GM21381 (cell line): ENCODE results near the gene PPP2R5B.

Source experiments
- ATAC-seq: cut with Tn5 transposase; IDR thresholded peaks from one replicate; pipeline ENCODE4 v1.9.1; 2021; ENCODE audit warnings: mild to moderate bottlenecking, moderate library complexity; ENCODE audit not compliant: unreplicated experiment

Gene PPP2R5B

GRCh38 chr11:64923944-64924909 is at the start of gene PPP2R5B:
Gene PPP2R5B (plus strand): TSS chr11:64924689. CDS start chr11:64925735, 1,046 bp downstream.
- ATAC-seq = peak; percentile 84

- ATAC-seq = no peak
Measured at GRCh38 chr11:64875369-64876228, 48.9 kb upstream of the PPP2R5B start.

- ATAC-seq = no peak
Measured at GRCh38 chr11:64876229-64876750, 48.2 kb upstream of the PPP2R5B start.

GRCh38 chr11:64876835-64877341 is 47.6 kb upstream of the PPP2R5B start:
- no peak for ATAC-seq

GRCh38 chr11:64877390-64878222 is 46.9 kb upstream of the PPP2R5B start:
- no peak for ATAC-seq

GRCh38 chr11:64878223-64878493 is 46.3 kb upstream of the PPP2R5B start:
- ATAC-seq = no peak

GRCh38 chr11:64878494-64879243 is 45.8 kb upstream of the PPP2R5B start, which contains the start of gene EHD1:
Gene EHD1 (minus strand): TSS chr11:64878621. CDS start chr11:64878464, 157 bp downstream.
- peak; percentile 70 for ATAC-seq

- no peak for ATAC-seq
Measured at GRCh38 chr11:64879244-64879900, 45.1 kb upstream of the PPP2R5B start.

- ATAC-seq = no peak
Measured at GRCh38 chr11:64880240-64881001, 44.1 kb upstream of the PPP2R5B start.

GRCh38 chr11:64881476-64881875 is 43.0 kb upstream of the PPP2R5B start:
- ATAC-seq = no peak

GRCh38 chr11:64882243-64882642 is 42.2 kb upstream of the PPP2R5B start:
- no peak for ATAC-seq

GRCh38 chr11:64883575-64883974 is 40.9 kb upstream of the PPP2R5B start:
- no peak for ATAC-seq

GRCh38 chr11:64884019-64884418 is 40.5 kb upstream of the PPP2R5B start:
- no peak for ATAC-seq

GRCh38 chr11:64885367-64886286 is 38.9 kb upstream of the PPP2R5B start:
- no peak for ATAC-seq

- no peak for ATAC-seq
Measured at GRCh38 chr11:64887234-64887756, 37.2 kb upstream of the PPP2R5B start.

GRCh38 chr11:64887757-64888405 is 36.6 kb upstream of the PPP2R5B start:
- ATAC-seq = peak; percentile 68

GRCh38 chr11:64888406-64888728 is 36.1 kb upstream of the PPP2R5B start:
- no peak for ATAC-seq
